ENCODE results near the gene NEMF.

DNA sequence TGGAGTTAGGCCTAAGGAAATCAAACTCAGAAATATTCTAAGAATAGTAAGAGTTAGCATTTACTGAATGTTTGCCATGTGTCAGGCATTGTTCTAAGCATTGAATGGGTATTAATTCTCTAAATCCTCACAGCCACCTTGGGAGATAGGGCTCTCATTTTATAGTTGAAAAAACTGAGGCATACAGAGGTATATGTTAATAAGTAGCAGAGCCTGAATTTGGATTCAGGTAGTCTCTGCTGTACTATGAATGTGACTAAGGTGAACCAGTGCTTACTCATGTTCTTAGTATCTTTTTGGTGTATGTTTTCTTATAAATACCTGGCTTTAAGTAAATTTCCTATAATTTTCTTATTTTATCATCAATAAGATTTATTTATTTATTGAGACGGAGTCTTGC, 48.4 kb upstream of the NEMF start:
- TF ChIP-seq, protein P1, sequence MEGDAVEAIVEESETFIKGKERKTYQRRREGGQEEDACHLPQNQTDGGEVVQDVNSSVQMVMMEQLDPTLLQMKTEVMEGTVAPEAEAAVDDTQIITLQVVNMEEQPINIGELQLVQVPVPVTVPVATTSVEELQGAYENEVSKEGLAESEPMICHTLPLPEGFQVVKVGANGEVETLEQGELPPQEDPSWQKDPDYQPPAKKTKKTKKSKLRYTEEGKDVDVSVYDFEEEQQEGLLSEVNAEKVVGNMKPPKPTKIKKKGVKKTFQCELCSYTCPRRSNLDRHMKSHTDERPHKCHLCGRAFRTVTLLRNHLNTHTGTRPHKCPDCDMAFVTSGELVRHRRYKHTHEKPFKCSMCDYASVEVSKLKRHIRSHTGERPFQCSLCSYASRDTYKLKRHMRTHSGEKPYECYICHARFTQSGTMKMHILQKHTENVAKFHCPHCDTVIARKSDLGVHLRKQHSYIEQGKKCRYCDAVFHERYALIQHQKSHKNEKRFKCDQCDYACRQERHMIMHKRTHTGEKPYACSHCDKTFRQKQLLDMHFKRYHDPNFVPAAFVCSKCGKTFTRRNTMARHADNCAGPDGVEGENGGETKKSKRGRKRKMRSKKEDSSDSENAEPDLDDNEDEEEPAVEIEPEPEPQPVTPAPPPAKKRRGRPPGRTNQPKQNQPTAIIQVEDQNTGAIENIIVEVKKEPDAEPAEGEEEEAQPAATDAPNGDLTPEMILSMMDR (IDR thresholded peaks at IDR 0.05), result no peak
- no peak for TF ChIP-seq EZH2 (IDR thresholded peaks at IDR 0.05; ENCODE audit: borderline replicate concordance, insufficient read depth, low read depth, low read length, poor library complexity, severe bottlenecking)

Measured in B cell (primary cell).